Fibroblast of mammary gland (primary cell): Measurements from ENCODE around the gene CLPSL2.
A peak's percentile ranks its signal among the peaks of the same experiment; 100 is the strongest.
"Not testable (repeated sequence)": the region's sequence is repeated elsewhere in the genome, so short reads cannot be mapped to it uniquely, and the experiment has no call there.

Experiments
- DNase-seq: peaks from one replicate; pipeline ENCODE4 v3.0.0-alpha.2; 2010; ENCODE audit warnings: low read depth
- H3K4me3 ChIP-seq: 2 replicates; pipeline ENCODE4 v1.5.1; 2011; ENCODE audit warnings: low read depth, mild to moderate bottlenecking, low read length, moderate library complexity; ENCODE audit not compliant: control insufficient read depth
- CTCF ChIP-seq: conservative IDR thresholded peaks from 2 replicates; pipeline ENCODE4 v1.5.1; 2011; ENCODE audit warnings: low read depth, low read length, inconsistent platforms; ENCODE audit not compliant: control insufficient read depth, insufficient read depth

CLPSL2 gene

GRCh38 chr6:35730745-35731413 lies 45.5 kb upstream of the CLPSL2 start:
- no peak for TF ChIP-seq CTCF
- H3K4me3 ChIP-seq = peak overlapping the region; percentile 19
- DNase-seq = no peak

GRCh38 chr6:35731414-35731735 lies 45.0 kb upstream of the CLPSL2 start:
- TF ChIP-seq CTCF = no peak
- DNase-seq = peak; percentile 91
- peak overlapping the region; percentile 48 for H3K4me3 ChIP-seq

GRCh38 chr6:35731736-35732532 lies 44.5 kb upstream of the CLPSL2 start:
- DNase-seq = peak; percentile 99
- peak overlapping the region; percentile 48 for H3K4me3 ChIP-seq
- no peak for TF ChIP-seq CTCF

GRCh38 chr6:35733633-35734032 lies 42.8 kb upstream of the CLPSL2 start:
- TF ChIP-seq CTCF = no peak
- no peak overlapping the region for H3K4me3 ChIP-seq
- DNase-seq = no peak

GRCh38 chr6:35734319-35734718 lies 42.1 kb upstream of the CLPSL2 start:
- DNase-seq, H3K4me3 ChIP-seq: not testable (repeated sequence)

GRCh38 chr6:35735452-35735851 lies 40.9 kb upstream of the CLPSL2 start:
- H3K4me3 ChIP-seq = no peak overlapping the region
- DNase-seq = no peak
- TF ChIP-seq CTCF = no peak

- H3K4me3 ChIP-seq = no peak overlapping the region
- DNase-seq = peak; percentile 61
- TF ChIP-seq CTCF = peak; percentile 95
Observed at GRCh38 chr6:35736253-35736894, 40.0 kb upstream of the CLPSL2 start.
